Stomach (tissue), 4 donors: Measurements from ENCODE around the gene SMYD5.
A peak's percentile ranks its signal among the peaks of the same experiment; 100 is the strongest.

ENCODE experiments used
- POLR2A ChIP-seq, 4 donors: fragments of 450-650 bp; IDR thresholded peaks; one replicate each; pipeline ENCODE4 v1.6.1; 2016; ENCODE audit warnings: antibody characterized with exemption in 4 of 4, control low read depth in 2 of 4, mild to moderate bottlenecking in 1 of 4, moderate library complexity in 1 of 4
- POLR2AphosphoS5 ChIP-seq, 3 donors: sonication (generic); formaldehyde crosslinking; IDR thresholded peaks; one replicate each; pipeline ENCODE4 v1.6.1; 2016; ENCODE audit warnings: antibody characterized with exemption in 3 of 3
- TF ChIP-seq, protein P1 (sequence below), 7 experiments: fragments of 450-650 bp in 4 of 7; fragments of 200-600 bp in 3 of 7; sonication (generic) in 3 of 7; IDR thresholded peaks; one replicate each; pipeline ENCODE4 v1.5.1; 2016 to 2019; ENCODE audit warnings: antibody characterized with exemption in 7 of 7, control low read depth in 2 of 7, mild to moderate bottlenecking in 1 of 7

DNA sequence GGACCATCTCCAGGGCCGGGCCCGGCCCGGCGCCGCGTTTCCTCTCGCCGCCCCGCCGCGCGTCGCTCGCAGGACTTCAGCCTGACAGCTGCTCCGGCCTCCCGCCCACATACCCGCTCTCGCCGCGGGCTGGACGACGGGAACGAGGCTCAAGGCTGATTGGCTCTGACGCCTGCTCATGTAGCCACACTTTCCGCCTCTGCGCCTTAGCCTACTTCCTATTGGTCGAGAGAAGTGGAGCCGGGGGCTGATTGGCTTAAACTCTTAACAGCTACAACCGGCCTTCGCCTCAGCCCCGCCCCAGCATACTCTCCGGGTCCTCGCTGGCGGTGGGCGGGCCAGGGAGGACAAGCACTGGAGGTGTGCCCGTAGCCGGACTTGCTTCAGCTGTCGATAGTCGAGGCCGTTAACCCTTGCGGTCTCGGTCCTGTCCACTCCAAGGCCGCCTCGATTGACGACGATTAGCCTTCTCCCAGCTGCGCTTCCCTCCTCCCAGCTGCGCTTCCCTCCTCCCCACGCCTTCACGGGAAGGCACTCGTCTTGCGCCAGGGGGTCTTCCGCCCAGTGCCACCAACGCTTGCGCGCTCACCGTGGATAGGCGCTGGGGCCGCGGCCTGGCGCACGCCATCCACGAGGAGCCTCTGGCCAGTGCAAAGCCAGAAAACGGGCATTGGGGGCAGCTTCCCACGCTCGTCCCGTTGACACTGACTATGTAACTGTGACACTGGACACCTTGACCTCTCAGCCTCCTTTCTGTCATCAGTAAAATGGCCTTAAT, 19.3 kb downstream of the SMYD5 start, which contains the start of gene PRADC1:
- peak; percentile 17 to 78 (median 73) for TF ChIP-seq POLR2AphosphoS5 (IDR thresholded peaks at IDR 0.05)
- TF ChIP-seq, protein P1, sequence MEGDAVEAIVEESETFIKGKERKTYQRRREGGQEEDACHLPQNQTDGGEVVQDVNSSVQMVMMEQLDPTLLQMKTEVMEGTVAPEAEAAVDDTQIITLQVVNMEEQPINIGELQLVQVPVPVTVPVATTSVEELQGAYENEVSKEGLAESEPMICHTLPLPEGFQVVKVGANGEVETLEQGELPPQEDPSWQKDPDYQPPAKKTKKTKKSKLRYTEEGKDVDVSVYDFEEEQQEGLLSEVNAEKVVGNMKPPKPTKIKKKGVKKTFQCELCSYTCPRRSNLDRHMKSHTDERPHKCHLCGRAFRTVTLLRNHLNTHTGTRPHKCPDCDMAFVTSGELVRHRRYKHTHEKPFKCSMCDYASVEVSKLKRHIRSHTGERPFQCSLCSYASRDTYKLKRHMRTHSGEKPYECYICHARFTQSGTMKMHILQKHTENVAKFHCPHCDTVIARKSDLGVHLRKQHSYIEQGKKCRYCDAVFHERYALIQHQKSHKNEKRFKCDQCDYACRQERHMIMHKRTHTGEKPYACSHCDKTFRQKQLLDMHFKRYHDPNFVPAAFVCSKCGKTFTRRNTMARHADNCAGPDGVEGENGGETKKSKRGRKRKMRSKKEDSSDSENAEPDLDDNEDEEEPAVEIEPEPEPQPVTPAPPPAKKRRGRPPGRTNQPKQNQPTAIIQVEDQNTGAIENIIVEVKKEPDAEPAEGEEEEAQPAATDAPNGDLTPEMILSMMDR (IDR thresholded peaks at IDR 0.05), result no peak
- peak in 1 of 4 donors; percentile 10 for TF ChIP-seq POLR2A (IDR thresholded peaks at IDR 0.05)
